ENCODE measurements around the gene ANKLE1. TPM values are rescaled to one million over a fixed set of nuclear protein-coding genes. Genes with fewer than 3 reads are reported as not detected.
A peak's percentile ranks its signal among the peaks of the same experiment; 100 is the strongest.

Gene ANKLE1
- total and polyA plus RNA-seq, 8 donors: 0.45 to 2.4 (median 1.6) TPM

GRCh38 chr19:17285415-17286135 lies 3.9 kb downstream of the ANKLE1 start:
- ATAC-seq: no peak
- Histone ChIP-seq H3K9me3 (no peaks in the 10 kb centered on the region), H3K4me3 (no peak overlapping the region), H3K36me3 (no peaks in the 10 kb centered on the region), H3K27ac (no peak overlapping the region), H3K27me3 (peaks cover 0 to 24% of the 10 kb centered on the region in 2 donors), H3K4me1 (peaks cover 11 to 24% of the 10 kb centered on the region in 2 donors)
- no peak for DNase-seq
- no peak for TF ChIP-seq CTCF (IDR thresholded peaks at IDR 0.05)
- intact Hi-C loops (cut with DNase I): loop anchor here in 1 of 2 donors (10.0 kb wide), 1 partner anchor 81 kb away; no protein-coding TSS in a partner anchor

DNA sequence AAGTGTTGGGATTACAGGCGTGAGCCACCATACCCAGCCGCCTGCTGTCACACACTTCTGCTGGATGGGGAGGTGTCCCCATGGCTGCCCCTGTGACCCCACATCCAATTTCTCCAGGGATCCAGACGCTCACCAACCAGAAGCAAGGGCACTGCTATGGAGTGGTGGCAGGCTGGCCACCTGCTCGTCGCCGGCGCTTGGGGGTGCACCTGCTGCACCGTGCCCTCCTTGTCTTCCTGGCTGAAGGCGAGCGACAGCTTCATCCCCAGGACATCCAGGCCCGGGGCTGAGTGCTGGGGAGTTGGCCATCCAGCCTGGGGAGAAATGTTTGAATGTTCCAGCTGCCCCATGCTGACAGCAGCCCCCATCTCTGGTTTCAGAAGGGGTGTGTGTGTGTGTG lies 4.6 kb downstream of the ANKLE1 start:
- intact Hi-C loops (cut with DNase I): loop anchor here in 1 of 2 donors (10.0 kb wide), 1 partner anchor 81 kb away; no protein-coding TSS in a partner anchor
- DNase-seq (no peak), ATAC-seq (no peak)
- no peak overlapping the region for H3K27ac ChIP-seq
- H3K36me3 ChIP-seq: no peaks in the 10 kb centered on the region
- peaks cover 11 to 19% of the 10 kb centered on the region in 2 donors for H3K4me1 ChIP-seq
- no peak overlapping the region for H3K4me3 ChIP-seq
- peaks cover 0 to 17% of the 10 kb centered on the region in 2 donors for H3K27me3 ChIP-seq
- TF ChIP-seq CTCF (IDR thresholded peaks at IDR 0.05): no peak
- H3K9me3 ChIP-seq: no peaks in the 10 kb centered on the region

- no peaks in the 10 kb centered on the region for H3K9me3 ChIP-seq
- DNase-seq: no peak
- no peak overlapping the region for H3K4me3 ChIP-seq
- ATAC-seq: no peak
- no peak for TF ChIP-seq CTCF (IDR thresholded peaks at IDR 0.05)
- H3K27ac ChIP-seq: no peak overlapping the region
- peaks cover 0 to 12% of the 10 kb centered on the region in 2 donors for H3K27me3 ChIP-seq
- intact Hi-C loops (cut with DNase I): loop anchor here in 1 of 2 donors (10.0 kb wide), 1 partner anchor 82 kb away; no protein-coding TSS in a partner anchor
- no peaks in the 10 kb centered on the region for H3K36me3 ChIP-seq
- peaks cover 8 to 14% of the 10 kb centered on the region in 2 donors for H3K4me1 ChIP-seq
Measured at GRCh38 chr19:17286752-17287151, 5.1 kb downstream of the ANKLE1 start.

GRCh38 chr19:17289489-17289888 lies 7.8 kb downstream of the ANKLE1 start:
- DNase-seq (peak in 3 of 4 donors; percentile 49 to 85 (median 65)), ATAC-seq (peak; percentile 38)
- no peaks in the 10 kb centered on the region for H3K9me3 ChIP-seq
- H3K27me3 ChIP-seq: no peaks in the 10 kb centered on the region
- H3K4me1 ChIP-seq: peaks cover 3 to 13% of the 10 kb centered on the region in 2 donors
- intact Hi-C loops (cut with DNase I): loop anchor here in 1 of 2 donors (10.0 kb wide), 1 partner anchor 85 kb away; no protein-coding TSS in a partner anchor
- peaks cover 0 to 4% of the 10 kb centered on the region in 2 donors for H3K36me3 ChIP-seq
- no peak for TF ChIP-seq CTCF (IDR thresholded peaks at IDR 0.05)
- no peak overlapping the region for H3K27ac ChIP-seq
- no peak overlapping the region for H3K4me3 ChIP-seq

All from left lung (tissue), 10 donors.